ENCODE results near the gene AK1. TPM values are rescaled to one million over a fixed set of nuclear protein-coding genes. Genes with fewer than 3 reads are reported as not detected.

AK1 gene
- total RNA-seq, 1 experiment from 2014 or later: 34.4 TPM

DNA sequence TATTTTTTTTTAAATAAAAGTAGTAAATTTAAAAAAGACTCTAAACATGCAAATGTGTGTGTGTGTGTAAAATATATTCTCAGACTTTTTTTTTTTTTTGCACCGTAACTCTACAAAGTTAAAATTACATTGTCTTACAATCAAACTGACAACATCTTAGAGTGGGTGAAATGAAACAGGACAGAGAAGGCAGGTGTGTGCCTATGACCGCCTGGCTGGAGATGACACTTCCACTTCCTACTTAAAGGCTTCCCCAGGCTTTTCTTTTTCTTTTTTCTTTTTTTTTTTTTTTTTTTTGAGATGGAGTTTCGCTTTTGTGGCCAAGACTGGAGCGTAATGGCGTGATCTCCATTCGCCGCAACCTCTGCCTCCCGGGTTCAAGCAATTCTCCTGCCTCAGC, 2.7 kb upstream of the AK1 start (continued):
- no peak for TF ChIP-seq ATF6 (CRISPR knock-in tag; IDR thresholded peaks at IDR 0.05)
- no peak for TF ChIP-seq SP1 (CRISPR knock-in tag; conservative IDR thresholded peaks at IDR 0.05)
- TF ChIP-seq TEAD4 (CRISPR knock-in tag; IDR thresholded peaks at IDR 0.05): no peak

- H3K4me1 Mint-ChIP-seq: peaks cover 17% of the 10 kb centered on the region
- H3K9me3 Mint-ChIP-seq: no peaks in the 10 kb centered on the region
- ATAC-seq: no peak
Measured at GRCh38 chr9:127878652-127879390, 1.3 kb upstream of the AK1 start.

DNA sequence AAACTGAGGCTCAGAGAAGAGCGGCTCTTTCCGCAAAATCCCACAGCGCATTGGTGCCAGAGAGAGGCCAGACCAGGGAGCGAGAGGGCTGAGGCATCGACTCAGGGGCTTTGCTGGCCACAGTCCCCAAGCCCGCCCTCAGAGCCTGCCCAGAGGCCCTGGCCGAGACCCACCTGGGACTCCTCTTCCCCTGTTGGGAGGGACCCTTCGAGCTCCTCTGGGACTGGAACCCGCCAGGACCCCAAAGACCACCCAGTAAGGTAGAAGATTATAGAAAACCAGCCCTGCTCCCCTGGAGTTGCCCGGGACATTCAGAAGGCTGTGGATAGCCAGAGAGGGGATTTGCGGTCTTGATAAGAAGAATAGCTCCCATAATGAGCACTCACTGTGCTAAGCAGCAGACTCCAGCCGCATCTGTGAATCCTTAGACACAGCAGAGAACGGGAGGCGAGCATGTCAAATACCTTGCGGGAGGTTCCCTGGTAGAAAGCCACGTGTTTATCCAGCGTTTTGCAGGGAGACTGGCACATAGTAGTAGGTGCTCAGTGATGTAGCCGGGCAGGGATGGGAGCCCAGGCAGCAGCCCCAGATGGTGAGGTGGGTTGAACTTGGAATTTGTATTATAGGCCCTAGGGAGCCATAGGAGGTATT, 651 bp upstream of the AK1 start:
- Mint-ChIP-seq H3K9me3 (no peaks in the 10 kb centered on the region), H3K27ac (no peak overlapping the region), H3K36me3 (no peaks in the 10 kb centered on the region), H3K27me3 (ENCODE audit: low read depth) (no peaks in the 10 kb centered on the region), H3K4me3 (peak overlapping the region; percentile 79), H3K4me1 (peaks cover 17% of the 10 kb centered on the region)
- DNase-seq (ENCODE audit: low spot score) (no peak), ATAC-seq (peak; percentile 15)
- TF ChIP-seq TP53 (CRISPR knock-in tag; IDR thresholded peaks at IDR 0.05) (no peak), ZNF512 (CRISPR knock-in tag; IDR thresholded peaks at IDR 0.05; ENCODE audit: borderline replicate concordance) (no peak), RORB (CRISPR knock-in tag; IDR thresholded peaks at IDR 0.05) (no peak), ATF6 (CRISPR knock-in tag; IDR thresholded peaks at IDR 0.05) (no peak), ZBTB21 (CRISPR knock-in tag; IDR thresholded peaks at IDR 0.05; ENCODE audit: borderline replicate concordance) (no peak)
- POLR2A ChIA-PET: no interaction called here
- CTCF ChIA-PET: interaction anchor here (1.0 to 3.0 kb wide), 6 partner anchors 9 to 143 kb away, joined by 3 to 17 read pairs (median 9); partner anchors contain the start of gene TOR2A

More at GRCh38 chr9:127878652-127879390, 1.3 kb upstream of the AK1 start:
- Mint-ChIP-seq H3K4me3 (no peak overlapping the region), H3K27me3 (ENCODE audit: low read depth) (no peaks in the 10 kb centered on the region), H3K36me3 (no peaks in the 10 kb centered on the region), H3K27ac (no peak overlapping the region)
- no peak for DNase-seq (ENCODE audit: low spot score)
- ChIA-PET POLR2A (no interaction called here), CTCF (interaction anchor here (1.0 to 3.0 kb wide), 6 partner anchors 10 to 144 kb away, joined by 3 to 17 read pairs (median 9); partner anchors contain the start of gene TOR2A)
- TF ChIP-seq, protein P1, sequence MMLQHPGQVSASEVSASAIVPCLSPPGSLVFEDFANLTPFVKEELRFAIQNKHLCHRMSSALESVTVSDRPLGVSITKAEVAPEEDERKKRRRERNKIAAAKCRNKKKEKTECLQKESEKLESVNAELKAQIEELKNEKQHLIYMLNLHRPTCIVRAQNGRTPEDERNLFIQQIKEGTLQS (CRISPR knock-in tag; conservative IDR thresholded peaks at IDR 0.05): no peak
- no peak for TF ChIP-seq TEAD4 (CRISPR knock-in tag; IDR thresholded peaks at IDR 0.05)
- TF ChIP-seq HMGA2 (CRISPR knock-in tag; IDR thresholded peaks at IDR 0.05): no peak

DNA sequence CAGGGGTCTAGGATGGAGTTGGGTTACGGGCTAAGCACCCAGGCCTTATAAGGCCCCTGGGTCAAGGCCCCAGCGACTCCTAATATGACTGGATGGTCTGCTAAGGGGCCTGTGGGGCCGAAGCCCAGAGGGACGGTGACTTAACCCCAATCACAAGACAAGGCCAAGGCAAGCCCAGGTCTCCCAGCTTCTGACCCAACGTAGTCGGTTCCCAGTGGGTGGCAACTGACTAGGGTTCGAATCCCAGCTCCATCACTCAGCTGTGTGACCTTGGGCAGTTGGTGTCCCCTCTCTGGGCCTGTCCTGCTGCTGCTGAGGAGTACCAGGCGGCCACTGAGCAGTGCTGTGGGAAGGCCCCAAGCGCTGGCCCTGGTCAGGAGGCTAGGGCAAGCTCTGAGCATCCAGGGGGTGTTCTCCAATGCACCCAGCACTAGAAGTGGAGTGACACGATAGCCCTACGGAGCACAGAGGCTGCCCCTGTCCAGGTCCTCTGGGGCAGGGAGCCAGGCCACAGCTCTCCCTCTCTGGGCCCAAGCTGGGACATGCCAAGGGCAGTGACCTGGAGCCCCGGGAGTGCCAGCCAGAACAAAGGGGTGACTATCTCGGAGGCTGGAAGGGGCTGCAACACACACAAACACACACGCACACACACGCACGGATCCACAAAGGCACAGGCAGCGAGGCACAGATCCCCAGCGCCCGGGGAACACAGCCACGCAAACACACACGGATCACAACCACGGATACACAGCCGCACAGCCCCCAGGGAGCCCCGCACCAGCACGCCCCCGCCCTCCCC, 512 bp downstream of the AK1 start:
- H3K27me3 Mint-ChIP-seq (ENCODE audit: low read depth): no peaks in the 10 kb centered on the region
- peak overlapping the region; percentile 74 for H3K4me3 Mint-ChIP-seq
- H3K27ac Mint-ChIP-seq: no peak overlapping the region
- DNase-seq (ENCODE audit: low spot score) (no peak), ATAC-seq (peak; percentile 17)
- H3K9me3 Mint-ChIP-seq: no peaks in the 10 kb centered on the region
- CTCF ChIA-PET: interaction anchor here (0.7 to 3.0 kb wide), 5 partner anchors 8 to 142 kb away, joined by 3 to 17 read pairs (median 11); partner anchors contain the start of genes ENG and TOR2A
- H3K4me1 Mint-ChIP-seq: peaks cover 8% of the 10 kb centered on the region
- no peaks in the 10 kb centered on the region for H3K36me3 Mint-ChIP-seq
- POLR2A ChIA-PET: no interaction called here
- TF ChIP-seq, protein P2, sequence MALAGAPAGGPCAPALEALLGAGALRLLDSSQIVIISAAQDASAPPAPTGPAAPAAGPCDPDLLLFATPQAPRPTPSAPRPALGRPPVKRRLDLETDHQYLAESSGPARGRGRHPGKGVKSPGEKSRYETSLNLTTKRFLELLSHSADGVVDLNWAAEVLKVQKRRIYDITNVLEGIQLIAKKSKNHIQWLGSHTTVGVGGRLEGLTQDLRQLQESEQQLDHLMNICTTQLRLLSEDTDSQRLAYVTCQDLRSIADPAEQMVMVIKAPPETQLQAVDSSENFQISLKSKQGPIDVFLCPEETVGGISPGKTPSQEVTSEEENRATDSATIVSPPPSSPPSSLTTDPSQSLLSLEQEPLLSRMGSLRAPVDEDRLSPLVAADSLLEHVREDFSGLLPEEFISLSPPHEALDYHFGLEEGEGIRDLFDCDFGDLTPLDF (CRISPR knock-in tag; IDR thresholded peaks at IDR 0.05): no peak
- no peak for TF ChIP-seq PRDM15 (CRISPR knock-in tag; IDR thresholded peaks at IDR 0.05)
- no peak for TF ChIP-seq JAZF1 (CRISPR knock-in tag; IDR thresholded peaks at IDR 0.05)
